Neuronal stem cell (in vitro differentiated cells): Measurements from ENCODE around the gene TPCN2.

Experiments
- DNase-seq: peaks from one replicate; pipeline ENCODE4 v3.0.0-alpha.2; 2013; ENCODE audit warnings: low spot score
- H2AFZ ChIP-seq: one replicate; pipeline ENCODE4 v1.6.1; 2013; ENCODE audit warnings: mild to moderate bottlenecking, low read length, inconsistent platforms
- H2AK5ac ChIP-seq: 2 replicates; pipeline ENCODE4 v1.6.1; 2013; ENCODE audit warnings: low read depth, mild to moderate bottlenecking, inconsistent platforms, low read length, moderate library complexity, mixed read lengths
- H2BK120ac ChIP-seq: 2 replicates; pipeline ENCODE4 v1.6.1; 2013; ENCODE audit warnings: low read depth, mild to moderate bottlenecking, inconsistent platforms, low read length, moderate library complexity, mixed read lengths
- H2BK12ac ChIP-seq: one replicate; pipeline ENCODE4 v1.6.1; 2013; ENCODE audit warnings: low read length, inconsistent platforms
- H2BK15ac ChIP-seq: 2 replicates; pipeline ENCODE4 v1.6.1; 2013; ENCODE audit warnings: mild to moderate bottlenecking, low read length, inconsistent platforms, mixed read lengths
- H2BK5ac ChIP-seq: one replicate; pipeline ENCODE4 v1.6.1; 2013; ENCODE audit warnings: inconsistent platforms, mild to moderate bottlenecking, low read length, moderate library complexity
- H3K14ac ChIP-seq: one replicate; pipeline ENCODE4 v1.6.1; 2013; ENCODE audit warnings: low read length, inconsistent platforms
- H3K18ac ChIP-seq: 2 replicates; pipeline ENCODE4 v1.6.1; 2013; ENCODE audit warnings: low read length, inconsistent platforms
- H3K23ac ChIP-seq: 2 replicates; pipeline ENCODE4 v1.6.1; 2013; ENCODE audit warnings: low read depth, mild to moderate bottlenecking, mixed read lengths, low read length, inconsistent platforms; ENCODE audit not compliant: poor library complexity
- H3K27ac ChIP-seq: replicated peaks from 3 replicates; pipeline ENCODE4 v1.5.1; 2013; ENCODE audit warnings: low read length, inconsistent platforms
- H3K27me3 ChIP-seq, 3 experiments: 2 replicates each; pipeline ENCODE4 v1.6.1; 2013; ENCODE audit warnings: low read length in 3 of 3, mild to moderate bottlenecking in 2 of 3, inconsistent platforms in 1 of 3, low read depth in 1 of 3, mixed read lengths in 1 of 3, moderate library complexity in 1 of 3; ENCODE audit not compliant: control insufficient read depth in 3 of 3, insufficient read depth in 3 of 3
- H3K36me3 ChIP-seq, 2 donors: replicated peaks in 1 of 2; 2 replicates each; pipeline ENCODE4 v1.6.1; 2013; ENCODE audit warnings: low read length in 2 of 2; ENCODE audit not compliant: control insufficient read depth in 2 of 2, insufficient read depth in 2 of 2
- H3K4ac ChIP-seq: 2 replicates; pipeline ENCODE4 v1.6.1; 2013; ENCODE audit warnings: inconsistent platforms, mild to moderate bottlenecking, low read length, moderate library complexity
- H3K4me1 ChIP-seq, 2 donors: 1 replicate in 1 of 2; 2 replicates in 1 of 2; pipeline ENCODE4 v1.6.1; 2013; ENCODE audit warnings: low read length in 2 of 2, low read depth in 1 of 2; ENCODE audit not compliant: control insufficient read depth in 2 of 2, insufficient read depth in 1 of 2
- H3K4me2 ChIP-seq: one replicate; pipeline ENCODE4 v1.6.1; 2013; ENCODE audit warnings: mild to moderate bottlenecking, low read length, inconsistent platforms; ENCODE audit not compliant: insufficient read depth, poor library complexity, severe bottlenecking
- H3K4me3 ChIP-seq, 2 donors: 2 replicates each; pipeline ENCODE4 v1.5.1; 2013; ENCODE audit warnings: low read length in 2 of 2, mild to moderate bottlenecking in 2 of 2, inconsistent platforms in 1 of 2, moderate library complexity in 1 of 2
- H3K79me1 ChIP-seq: one replicate; pipeline ENCODE4 v1.6.1; 2013; ENCODE audit warnings: low read depth, mild to moderate bottlenecking, inconsistent platforms, low read length, moderate library complexity
- H3K9ac ChIP-seq: one replicate; pipeline ENCODE4 v1.6.1; 2013; ENCODE audit warnings: mild to moderate bottlenecking, low read depth, low read length, inconsistent platforms; ENCODE audit not compliant: poor library complexity
- H3K9me3 ChIP-seq, 2 donors: replicated peaks in 1 of 2; 2 replicates each; pipeline versions ENCODE3 to v1.6.1; 2013; ENCODE audit warnings: low read length in 2 of 2, mild to moderate bottlenecking in 2 of 2, inconsistent platforms in 1 of 2, low read depth in 1 of 2, mixed read lengths in 1 of 2, moderate library complexity in 1 of 2; ENCODE audit not compliant: control insufficient read depth in 2 of 2, insufficient read depth in 1 of 2
- H4K8ac ChIP-seq: one replicate; pipeline ENCODE4 v1.6.1; 2013; ENCODE audit warnings: low read depth, mild to moderate bottlenecking, inconsistent platforms, low read length, moderate library complexity
- H4K91ac ChIP-seq: one replicate; pipeline ENCODE4 v1.6.1; 2013; ENCODE audit warnings: low read length, low read depth, mild to moderate bottlenecking, inconsistent platforms; ENCODE audit not compliant: poor library complexity
- WGBS, 2 donors: extraction: QIAGEN DNeasy Blood & Tissue Kit; methylation state at CpG; one replicate each; pipeline ENCODE4 v1.1.7; 2013; ENCODE audit warnings: missing lambda C conversion rate in 2 of 2, mixed read lengths in 1 of 2; ENCODE audit not compliant: insufficient read length in 2 of 2, insufficient replicate concordance in 1 of 2; ENCODE audit errors: extremely low coverage in 2 of 2; 5-methylcytosine and 5-hydroxymethylcytosine counted together

Gene TPCN2

DNA sequence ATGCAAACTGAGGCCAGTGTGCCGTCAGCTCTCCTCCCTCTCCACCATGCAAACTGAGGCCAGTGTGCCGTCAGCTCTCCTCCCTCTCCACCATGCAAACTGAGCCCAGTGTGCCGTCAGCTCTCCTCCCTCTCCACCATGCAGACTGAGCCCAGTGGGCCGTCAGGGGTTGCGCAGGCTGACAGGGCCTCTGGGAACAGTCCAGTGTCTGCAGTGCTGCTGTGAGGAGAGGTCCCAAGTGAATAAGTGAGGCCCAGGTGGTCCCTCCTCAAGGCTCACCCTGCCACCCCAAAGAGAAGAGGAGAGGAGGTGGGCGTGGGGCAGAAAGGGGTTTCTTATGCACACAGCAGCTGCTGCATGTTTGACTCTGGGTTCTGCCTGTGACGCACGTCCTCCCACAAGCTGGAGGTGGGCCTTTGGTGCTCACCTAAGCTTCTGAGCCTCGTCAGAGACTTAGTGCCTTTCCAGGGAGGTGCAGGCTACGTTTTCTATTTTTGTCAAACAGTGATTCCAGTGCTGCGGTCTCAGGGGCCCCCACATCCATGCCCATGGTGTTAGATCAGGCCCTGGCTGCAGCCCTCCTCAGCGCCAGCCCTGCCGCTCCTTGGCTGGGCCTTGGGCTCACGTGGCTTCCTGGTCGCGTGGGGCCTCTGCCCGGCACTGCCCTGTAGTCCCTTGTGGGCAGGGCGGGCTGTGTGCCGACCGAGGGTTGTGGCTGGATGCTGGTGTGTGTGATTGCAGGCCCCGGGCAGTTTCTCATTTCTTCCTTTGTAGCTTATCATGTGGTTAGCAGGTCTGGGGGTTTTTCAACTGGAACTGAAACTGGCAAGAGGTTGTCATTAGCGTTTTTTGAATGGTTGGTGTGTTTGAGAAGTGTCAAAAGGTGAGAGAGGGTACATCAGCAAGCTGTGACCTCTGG, 7.1 kb downstream of the TPCN2 start:
- Histone ChIP-seq H2AK5ac (no peak overlapping the region), H2BK12ac (no peak overlapping the region), H3K79me1 (peaks cover 23% of the 10 kb centered on the region), H3K14ac (no peak overlapping the region), H4K8ac (no peak overlapping the region), H2AFZ (no peak overlapping the region), H3K4me1 (peaks cover 0 to 4% of the 10 kb centered on the region in 2 donors), H2BK5ac (no peak overlapping the region), H3K4ac (no peak overlapping the region), H3K9ac (peak overlapping the region; percentile 60), H3K18ac (no peak overlapping the region), H3K4me2 (no peak overlapping the region), H3K36me3 (peaks cover 6 to 29% of the 10 kb centered on the region in 2 donors), H3K4me3 (no peak overlapping the region), H2BK120ac (no peak overlapping the region), H3K9me3 (peaks cover 0 to 2% of the 10 kb centered on the region in 2 donors), H3K27me3 (no peaks in the 10 kb centered on the region), H3K23ac (peak overlapping the region; percentile 34), H4K91ac (no peak overlapping the region), H2BK15ac (no peak overlapping the region), H3K27ac (no peak overlapping the region)
- no peak for DNase-seq
- no CpG with 5 or more reads among the region's 22 CpGs for WGBS, 2 donors

DNA sequence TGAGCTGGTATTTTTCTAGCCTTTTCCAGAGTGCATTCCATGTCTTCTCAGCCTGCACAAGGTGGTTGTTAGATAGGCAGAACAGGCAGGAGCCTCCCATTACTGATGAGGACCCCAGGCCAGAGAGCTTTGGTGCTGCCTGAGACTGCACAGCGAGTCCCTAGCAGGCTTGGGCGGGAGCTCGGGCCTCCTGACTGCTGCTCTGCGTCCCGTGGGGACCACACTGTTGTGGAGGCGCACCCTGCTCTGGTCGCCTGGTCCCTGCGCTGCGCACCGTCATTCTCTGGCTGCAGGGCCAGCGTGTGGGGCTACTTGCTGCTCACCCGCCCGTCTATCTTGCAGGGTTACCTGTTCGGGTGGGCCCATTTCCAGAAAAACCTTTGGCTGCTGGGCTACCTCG, 8.5 kb downstream of the TPCN2 start:
- WGBS, 2 donors = no CpG with 5 or more reads among the region's 15 CpGs
- Histone ChIP-seq H2AFZ (no peak overlapping the region), H3K4me1 (peaks cover 0 to 4% of the 10 kb centered on the region in 2 donors), H3K79me1 (peaks cover 18% of the 10 kb centered on the region), H4K8ac (peak overlapping the region; percentile 82), H3K4me2 (no peak overlapping the region), H3K9ac (no peak overlapping the region), H2BK120ac (no peak overlapping the region), H3K9me3 (peaks cover 0 to 2% of the 10 kb centered on the region in 2 donors), H3K18ac (no peak overlapping the region), H2AK5ac (no peak overlapping the region), H4K91ac (no peak overlapping the region), H2BK12ac (no peak overlapping the region), H3K27ac (no peak overlapping the region), H3K14ac (no peak overlapping the region), H3K4ac (no peak overlapping the region), H3K23ac (peak overlapping the region; percentile 55), H3K36me3 (peaks cover 6 to 29% of the 10 kb centered on the region in 2 donors), H3K27me3 (no peaks in the 10 kb centered on the region), H3K4me3 (no peak overlapping the region), H2BK15ac (no peak overlapping the region), H2BK5ac (no peak overlapping the region)
- DNase-seq = no peak

- Histone ChIP-seq H3K4me1 (peaks cover 0 to under 1% of the 10 kb centered on the region in 2 donors), H4K8ac (peak overlapping the region; percentile 82), H2BK12ac (no peak overlapping the region), H3K23ac (peak overlapping the region; percentile 55), H3K4me3 (no peak overlapping the region), H2BK5ac (peak overlapping the region; percentile 53), H2AK5ac (no peak overlapping the region), H4K91ac (no peak overlapping the region), H2BK120ac (no peak overlapping the region), H3K79me1 (peaks cover 19% of the 10 kb centered on the region), H3K9ac (no peak overlapping the region), H3K4me2 (peak overlapping the region; percentile 11), H3K14ac (no peak overlapping the region), H2AFZ (no peak overlapping the region), H3K4ac (no peak overlapping the region), H2BK15ac (no peak overlapping the region), H3K9me3 (peaks cover 0 to 2% of the 10 kb centered on the region in 2 donors), H3K18ac (no peak overlapping the region), H3K36me3 (peaks cover 6 to 33% of the 10 kb centered on the region in 2 donors), H3K27me3 (no peaks in the 10 kb centered on the region), H3K27ac (no peak overlapping the region)
- no peak for DNase-seq
- WGBS, 2 donors = no CpG with 5 or more reads among the region's 14 CpGs
These were observed 9.1 kb downstream of the TPCN2 start for GRCh38 chr11:69057801-69058200.

GRCh38 chr11:69058511-69059270, 10.0 kb downstream of the TPCN2 start:
- Histone ChIP-seq H4K8ac (no peak overlapping the region), H3K4me3 (no peak overlapping the region), H3K23ac (no peak overlapping the region), H3K27me3 (no peaks in the 10 kb centered on the region), H3K4ac (no peak overlapping the region), H3K4me2 (no peak overlapping the region), H3K27ac (no peak overlapping the region), H2AFZ (no peak overlapping the region), H3K18ac (peak overlapping the region; percentile 48), H3K36me3 (peaks cover 8 to 40% of the 10 kb centered on the region in 2 donors), H2BK120ac (no peak overlapping the region), H2BK12ac (no peak overlapping the region), H3K9me3 (peaks cover 0 to 2% of the 10 kb centered on the region in 2 donors), H3K14ac (no peak overlapping the region), H3K79me1 (peaks cover 18% of the 10 kb centered on the region), H3K4me1 (no peaks in the 10 kb centered on the region), H4K91ac (no peak overlapping the region), H2AK5ac (no peak overlapping the region), H3K9ac (no peak overlapping the region), H2BK15ac (no peak overlapping the region), H2BK5ac (peak overlapping the region; percentile 53)
- no CpG with 5 or more reads among the region's 23 CpGs for WGBS, 2 donors
- no peak for DNase-seq
